Stomach (tissue), 4 donors: Measurements from ENCODE around the gene CSF2RB.

ENCODE experiments used
- CTCF ChIP-seq, 7 experiments: fragments of 450-650 bp in 4 of 7; fragments of 200-600 bp in 3 of 7; sonication (generic) in 3 of 7; IDR thresholded peaks; one replicate each; pipeline ENCODE4 v1.5.1; 2016 to 2019; ENCODE audit warnings: antibody characterized with exemption in 7 of 7, control low read depth in 2 of 7, mild to moderate bottlenecking in 1 of 7
- POLR2A ChIP-seq, 4 donors: fragments of 450-650 bp; IDR thresholded peaks; one replicate each; pipeline ENCODE4 v1.6.1; 2016; ENCODE audit warnings: antibody characterized with exemption in 4 of 4, control low read depth in 2 of 4, mild to moderate bottlenecking in 1 of 4, moderate library complexity in 1 of 4

- TF ChIP-seq POLR2A (IDR thresholded peaks at IDR 0.05) (no peak), CTCF (IDR thresholded peaks at IDR 0.05) (no peak)
Measured at GRCh38 chr22:36897611-36898010, 15.8 kb upstream of the CSF2RB start.
